ENCODE results near the gene ZNF653. TPM values are rescaled to one million over a fixed set of nuclear protein-coding genes. Genes with fewer than 3 reads are reported as not detected.

Gene ZNF653
- total and polyA plus RNA-seq, 9 of the 15 experiments (the other 6 are each of a cell fraction or from before 2014, with no cell fraction given): 1.6 to 8.0 (median 4.2) TPM; not detected in 2

- TF ChIP-seq JUND (IDR thresholded peaks at IDR 0.05; ENCODE audit: borderline replicate concordance, low read depth, low read length): 0 out of 2 replicates have a peak, but pooled peaks have one; percentile 25
- no peak for TF ChIP-seq JUND (tag; IDR thresholded peaks at IDR 0.05; ENCODE audit: borderline replicate concordance, low read depth, low read length)
- no peak for TF ChIP-seq ARID4B (CRISPR knock-in tag; IDR thresholded peaks at IDR 0.05)
- TF ChIP-seq POLR2B (IDR thresholded peaks at IDR 0.05; ENCODE audit: low read depth, partially characterized antibody): peak; percentile 7
- no peak for TF ChIP-seq CBFA2T2 (conservative IDR thresholded peaks at IDR 0.05)
- 0 out of 2 replicates have a peak, but pooled peaks have one; percentile 58 for TF ChIP-seq ELF4 (CRISPR knock-in tag; IDR thresholded peaks at IDR 0.05)
- no peak for TF ChIP-seq JUNB (CRISPR knock-in tag; conservative IDR thresholded peaks at IDR 0.05)
- no peak for TF ChIP-seq THAP7 (CRISPR knock-in tag; IDR thresholded peaks at IDR 0.05)
- TF ChIP-seq HDAC1 (IDR thresholded peaks at IDR 0.05): 0 out of 4 replicates have a peak, but pooled peaks of 1 of the 2 experiments have one; percentile 12
- TF ChIP-seq ZBTB7A (IDR thresholded peaks at IDR 0.05; ENCODE audit: borderline replicate concordance, control insufficient read depth, low read depth, low read length): peak; percentile 87; the same call in 1 of the 2 replicates
- no peak for TF ChIP-seq JUN (IDR thresholded peaks at IDR 0.05; ENCODE audit: borderline replicate concordance, low read depth, low read length)
- no peak for TF ChIP-seq JUN (CRISPR knock-in tag; IDR thresholded peaks at IDR 0.05; ENCODE audit: borderline replicate concordance)
- TF ChIP-seq PCBP2 (IDR thresholded peaks at IDR 0.05; ENCODE audit: low read depth, low read length, poor library complexity, severe bottlenecking): no peak
- no peak for TF ChIP-seq SIN3B (IDR thresholded peaks at IDR 0.05; ENCODE audit: low read depth)
- TF ChIP-seq MAZ (CRISPR knock-in tag; conservative IDR thresholded peaks at IDR 0.05 in 1 of 2, IDR thresholded peaks at IDR 0.05 in 1 of 2): peak; percentile 23 to 93; a peak in 3 of 4 replicates
- TF ChIP-seq XRCC3 (IDR thresholded peaks at IDR 0.05): no peak
- TF ChIP-seq PHB (CRISPR knock-in tag; IDR thresholded peaks at IDR 0.05): no peak
- TF ChIP-seq MAX (CRISPR knock-in tag; IDR thresholded peaks at IDR 0.05): peak; percentile 22; the same call in 1 of the 2 replicates
- no peak for TF ChIP-seq EP400 (IDR thresholded peaks at IDR 0.05)
- TF ChIP-seq NCOA2 (IDR thresholded peaks at IDR 0.05; ENCODE audit: partially characterized antibody in 2 of 2): no peak
- no peak for TF ChIP-seq RBM17 (IDR thresholded peaks at IDR 0.05; ENCODE audit: borderline replicate concordance, low read depth, low read length)
- peak; percentile 9; the same call in 1 of the 2 replicates for TF ChIP-seq ESRRA (IDR thresholded peaks at IDR 0.05; ENCODE audit: borderline replicate concordance, low read depth)
These were observed 571 bp downstream of the ZNF653 start (continued) for GRCh38 chr19:11505032-11505503.

All from K562 (cell line).